GM12878 (cell line): Measurements from ENCODE around the gene DCPS. TPM values are rescaled to one million over a fixed set of nuclear protein-coding genes. Genes with fewer than 3 reads are reported as not detected.

Source experiments
- MTA2 ChIP-seq: fragments of 450-650 bp; IDR thresholded peaks from 2 replicates; pipeline ENCODE4 v1.6.1; 2016; ENCODE audit warnings: low read depth, mild to moderate bottlenecking, moderate library complexity
- NR2F1 ChIP-seq: fragments of 450-650 bp; conservative IDR thresholded peaks from 2 replicates; pipeline ENCODE4 v1.6.1; 2017; ENCODE audit warnings: mild to moderate bottlenecking
- NRF1 ChIP-seq: conservative IDR thresholded peaks from 2 replicates; pipeline ENCODE4 v1.6.1; 2011; ENCODE audit warnings: mild to moderate bottlenecking, low read depth, low read length, improper control_type of control experiment
- SRF ChIP-seq, 2 experiments: IDR thresholded peaks; 2 replicates each; pipeline ENCODE4 v1.6.1; 2011; ENCODE audit warnings: low read depth in 2 of 2, low read length in 2 of 2, mild to moderate bottlenecking in 1 of 2, moderate library complexity in 1 of 2
- TAF1 ChIP-seq: IDR thresholded peaks from 2 replicates; pipeline ENCODE4 v1.6.1; 2011; ENCODE audit warnings: mild to moderate bottlenecking, low read depth, low read length, borderline replicate concordance
- ZBTB4 ChIP-seq: fragments of 450-650 bp; formaldehyde crosslinking; IDR thresholded peaks from 2 replicates; pipeline ENCODE4 v1.4.0; 2022; ENCODE audit warnings: mild to moderate bottlenecking, moderate library complexity
- polyA plus RNA-seq, 11 experiments: library from polyadenylated mRNA; depleted of rRNA in 4 of 11; unstranded in 6 of 11; stranded (reverse) in 5 of 11; fragments of >200 nt; fragmentation: Nextera tagmentation in 4 of 11; fragmentation: Illumina TruSeq in 1 of 11; extraction: Ambion mirVana in 4 of 11; extraction: Trizol in 1 of 11; gene quantifications; 1 replicate in 1 of 11; 2 replicates in 10 of 11; pipeline versions ENCODE4 v1.2.1 to v1.2.3, GENCODE V29; 2011 to 2016; ENCODE audit warnings: inconsistent platforms in 2 of 11, missing spikeins in 2 of 11, low read depth in 1 of 11
- total RNA-seq, 4 experiments: library from RNA; depleted of rRNA in 3 of 4; stranded (reverse); fragments of >200 nt in 3 of 4; fragmentation: Illumina TruSeq in 1 of 4; extraction: Trizol in 1 of 4; gene quantifications; 2 replicates each; pipeline versions ENCODE4 v1.2.1 to v1.2.3, GENCODE V29; 2013 to 2021
- TF ChIP-seq, protein P1 (sequence below): fragments of 450-650 bp; IDR thresholded peaks from 2 replicates; pipeline ENCODE4 v1.6.1; 2017; ENCODE audit warnings: mild to moderate bottlenecking, low read depth, inconsistent platforms; ENCODE audit not compliant: poor library complexity, severe bottlenecking
- TF ChIP-seq, protein P2 (sequence below): fragments of 450-650 bp; IDR thresholded peaks from 2 replicates; pipeline ENCODE4 v1.6.1; 2016; ENCODE audit warnings: mild to moderate bottlenecking

Gene DCPS
- total and polyA plus RNA-seq, 10 of the 15 experiments (the other 5 are each of a cell fraction or from before 2014, with no cell fraction given), result 23.5 to 101 (median 67.4) TPM

DNA sequence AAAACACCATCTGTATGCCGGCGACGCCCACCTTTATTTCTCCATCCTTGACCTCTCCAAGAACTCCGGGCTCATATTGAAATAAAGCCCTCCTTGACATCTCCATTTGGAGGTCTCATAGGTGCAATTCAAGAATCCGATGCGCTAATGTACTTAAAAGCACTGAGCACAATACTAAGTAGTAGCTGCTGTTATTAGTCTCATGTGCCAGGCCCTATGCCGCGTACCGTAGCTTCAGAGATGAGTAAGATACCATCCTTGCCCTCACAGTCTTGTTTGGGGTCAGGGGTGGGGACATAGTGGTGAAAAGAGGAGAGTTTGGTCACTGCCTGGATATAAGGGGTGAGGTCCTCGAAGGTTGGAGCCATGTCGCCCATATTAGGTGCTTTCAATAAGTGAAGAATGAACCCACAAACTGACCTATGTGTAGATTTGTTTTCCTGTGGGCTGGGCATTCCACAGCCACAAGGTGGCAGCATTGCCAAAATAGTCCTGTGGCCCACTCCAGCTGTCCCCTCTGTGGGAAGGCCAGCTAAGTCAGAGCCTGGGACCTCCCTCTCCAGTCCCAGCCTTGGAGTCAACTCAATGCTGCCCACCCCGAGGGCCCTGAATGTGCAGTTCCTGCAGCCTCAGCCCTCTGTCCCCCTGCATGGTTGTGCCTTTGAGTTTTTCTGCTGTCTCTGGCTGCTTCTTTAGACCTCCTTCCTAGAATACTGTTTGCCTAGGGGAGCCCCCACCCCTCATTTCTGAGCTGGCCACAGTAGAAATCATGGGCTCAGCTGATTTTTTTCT is 6.5 kb downstream of the DCPS start (continued):
- TF ChIP-seq NRF1 (no peak), ZBTB4 (CRISPR knock-in tag) (no peak), TAF1 (no peak), SRF (IDR thresholded peaks at IDR 0.05; ENCODE audit: low read depth in 2 of 2, low read length in 2 of 2) (no peak), NR2F1 (peak; percentile 32; the same call in 1 of the 2 replicates), MTA2 (no peak)
- TF ChIP-seq, protein P1, sequence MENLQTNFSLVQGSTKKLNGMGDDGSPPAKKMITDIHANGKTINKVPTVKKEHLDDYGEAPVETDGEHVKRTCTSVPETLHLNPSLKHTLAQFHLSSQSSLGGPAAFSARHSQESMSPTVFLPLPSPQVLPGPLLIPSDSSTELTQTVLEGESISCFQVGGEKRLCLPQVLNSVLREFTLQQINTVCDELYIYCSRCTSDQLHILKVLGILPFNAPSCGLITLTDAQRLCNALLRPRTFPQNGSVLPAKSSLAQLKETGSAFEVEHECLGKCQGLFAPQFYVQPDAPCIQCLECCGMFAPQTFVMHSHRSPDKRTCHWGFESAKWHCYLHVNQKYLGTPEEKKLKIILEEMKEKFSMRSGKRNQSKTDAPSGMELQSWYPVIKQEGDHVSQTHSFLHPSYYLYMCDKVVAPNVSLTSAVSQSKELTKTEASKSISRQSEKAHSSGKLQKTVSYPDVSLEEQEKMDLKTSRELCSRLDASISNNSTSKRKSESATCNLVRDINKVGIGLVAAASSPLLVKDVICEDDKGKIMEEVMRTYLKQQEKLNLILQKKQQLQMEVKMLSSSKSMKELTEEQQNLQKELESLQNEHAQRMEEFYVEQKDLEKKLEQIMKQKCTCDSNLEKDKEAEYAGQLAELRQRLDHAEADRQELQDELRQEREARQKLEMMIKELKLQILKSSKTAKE, result peak; percentile 19
- TF ChIP-seq, protein P2, sequence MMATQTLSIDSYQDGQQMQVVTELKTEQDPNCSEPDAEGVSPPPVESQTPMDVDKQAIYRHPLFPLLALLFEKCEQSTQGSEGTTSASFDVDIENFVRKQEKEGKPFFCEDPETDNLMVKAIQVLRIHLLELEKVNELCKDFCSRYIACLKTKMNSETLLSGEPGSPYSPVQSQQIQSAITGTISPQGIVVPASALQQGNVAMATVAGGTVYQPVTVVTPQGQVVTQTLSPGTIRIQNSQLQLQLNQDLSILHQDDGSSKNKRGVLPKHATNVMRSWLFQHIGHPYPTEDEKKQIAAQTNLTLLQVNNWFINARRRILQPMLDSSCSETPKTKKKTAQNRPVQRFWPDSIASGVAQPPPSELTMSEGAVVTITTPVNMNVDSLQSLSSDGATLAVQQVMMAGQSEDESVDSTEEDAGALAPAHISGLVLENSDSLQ, result no peak
